ENCODE results near the gene SPAG4. TPM values are rescaled to one million over a fixed set of nuclear protein-coding genes. Genes with fewer than 3 reads are reported as not detected.

The SPAG4 gene
- total RNA-seq, 6 donors from 2014 or later: 2.7 to 48.2 (median 4.8) TPM

GRCh38 chr20:35632539-35633115 is 17.0 kb downstream of the SPAG4 start:
- TF ChIP-seq EP300 (IDR thresholded peaks at IDR 0.05) (no peak), POLR2A (IDR thresholded peaks at IDR 0.05) (no peak), POLR2AphosphoS5 (IDR thresholded peaks at IDR 0.05) (no peak), CTCF (IDR thresholded peaks at IDR 0.05) (no peak)
- Histone ChIP-seq H3K9me3 (no peaks in the 10 kb centered on the region), H3K27ac (no peak overlapping the region), H3K36me3 (peaks cover 17 to 46% (median 33%) of the 10 kb centered on the region in 4 donors), H3K4me3 (no peak overlapping the region), H3K27me3 (no peaks in the 10 kb centered on the region), H3K4me1 (peaks cover 0 to 21% (median 5%) of the 10 kb centered on the region in 4 donors)
- ATAC-seq (ENCODE audit: low FRiP score in 2 of 2) (peak in 1 of 2 donors; percentile 9), DNase-seq (no peak)
- 93 to 94% methylated on average over 8 to 13 of the region's 13 CpGs for WGBS, 2 donors

DNA sequence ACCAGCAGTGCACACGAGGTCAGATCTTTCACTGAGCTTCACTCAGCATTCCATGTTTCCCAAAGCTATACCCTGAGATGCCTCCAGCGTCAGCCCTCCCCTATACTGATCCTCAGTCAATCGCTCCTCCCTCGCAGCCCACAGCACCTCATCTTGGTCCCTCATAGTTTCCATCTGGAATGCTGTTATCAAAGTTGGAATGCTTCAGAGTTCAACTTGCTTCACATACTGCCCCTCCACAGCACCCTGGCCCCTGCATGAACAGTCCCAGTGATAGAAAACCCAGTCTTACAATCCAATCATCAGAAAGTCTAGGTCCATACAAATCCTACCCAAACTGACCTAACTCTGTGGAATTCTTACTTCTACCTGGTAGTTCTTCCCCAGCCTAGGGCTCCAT is 20.0 kb downstream of the SPAG4 start:
- WGBS, 2 donors: 72 to 77% methylated on average over 4 of the region's 4 CpGs
- DNase-seq: no peak
- no peaks in the 10 kb centered on the region for H3K9me3 ChIP-seq
- TF ChIP-seq POLR2A (IDR thresholded peaks at IDR 0.05): no peak
- no peak for TF ChIP-seq CTCF (IDR thresholded peaks at IDR 0.05)
- TF ChIP-seq EP300 (IDR thresholded peaks at IDR 0.05): no peak
- TF ChIP-seq POLR2AphosphoS5 (IDR thresholded peaks at IDR 0.05): no peak
- H3K27me3 ChIP-seq: no peaks in the 10 kb centered on the region
- peaks cover 11 to 19% (median 16%) of the 10 kb centered on the region in 4 donors for H3K36me3 ChIP-seq
- no peak for ATAC-seq (ENCODE audit: low FRiP score in 2 of 2)
- H3K27ac ChIP-seq: no peak overlapping the region
- H3K4me3 ChIP-seq: no peak overlapping the region
- H3K4me1 ChIP-seq: peaks cover 0 to 11% (median 5%) of the 10 kb centered on the region in 4 donors

DNA sequence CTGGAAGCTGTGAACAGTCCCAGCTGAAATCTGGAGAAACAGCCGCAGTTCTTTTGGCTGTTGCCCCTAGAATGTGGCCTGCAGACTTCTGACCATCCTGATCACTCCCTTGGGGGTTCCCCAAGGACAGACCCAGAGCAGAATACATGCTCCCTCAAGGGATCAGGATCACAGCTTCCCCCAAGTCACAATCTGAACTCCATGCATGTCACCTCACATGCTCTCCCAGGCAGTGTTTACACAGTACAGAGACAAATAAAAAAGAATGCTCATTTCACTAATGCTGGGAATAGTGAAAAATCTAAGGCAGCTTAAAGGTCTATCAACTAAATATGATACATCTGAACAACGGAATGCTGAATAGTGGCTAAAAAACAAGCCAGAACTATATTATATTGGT is 20.5 kb downstream of the SPAG4 start:
- Histone ChIP-seq H3K27me3 (no peaks in the 10 kb centered on the region), H3K27ac (no peak overlapping the region), H3K4me1 (peaks cover 0 to 11% (median 5%) of the 10 kb centered on the region in 4 donors), H3K9me3 (no peaks in the 10 kb centered on the region), H3K36me3 (peaks cover 7 to 15% (median 12%) of the 10 kb centered on the region in 4 donors), H3K4me3 (no peak overlapping the region)
- WGBS, 2 donors: 76 to 87% methylated on average over 2 of the region's 2 CpGs
- no peak for ATAC-seq (ENCODE audit: low FRiP score in 2 of 2)
- TF ChIP-seq CTCF (IDR thresholded peaks at IDR 0.05): no peak
- TF ChIP-seq POLR2AphosphoS5 (IDR thresholded peaks at IDR 0.05): no peak
- TF ChIP-seq EP300 (IDR thresholded peaks at IDR 0.05): no peak
- TF ChIP-seq POLR2A (IDR thresholded peaks at IDR 0.05): no peak
- no peak for DNase-seq

DNA sequence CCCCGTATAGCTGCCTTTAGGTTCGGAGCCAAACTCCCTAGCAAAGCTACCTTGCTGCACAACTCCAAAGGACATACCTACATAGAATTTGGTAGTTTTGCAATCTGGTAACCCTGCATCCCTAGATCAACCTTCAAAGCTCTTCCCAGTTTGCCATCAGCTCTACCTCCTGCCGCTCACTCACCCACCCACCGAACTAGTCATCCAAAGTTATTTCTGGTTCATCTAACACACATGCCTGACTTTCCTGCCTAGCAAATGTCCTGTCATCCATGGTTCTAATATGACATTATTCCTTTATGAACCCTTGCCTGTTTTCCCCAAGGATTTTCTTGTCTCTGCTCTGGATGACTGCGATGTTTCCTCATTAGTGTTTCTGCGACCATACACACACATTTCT is 21.6 kb downstream of the SPAG4 start:
- ATAC-seq (ENCODE audit: low FRiP score in 2 of 2): no peak
- TF ChIP-seq EP300 (IDR thresholded peaks at IDR 0.05): no peak
- no peak for TF ChIP-seq POLR2A (IDR thresholded peaks at IDR 0.05)
- TF ChIP-seq CTCF (IDR thresholded peaks at IDR 0.05): no peak
- no peak for TF ChIP-seq POLR2AphosphoS5 (IDR thresholded peaks at IDR 0.05)
- Histone ChIP-seq H3K4me1 (peaks cover 0 to 11% (median 5%) of the 10 kb centered on the region in 4 donors), H3K27me3 (no peaks in the 10 kb centered on the region), H3K36me3 (peaks cover 0 to 3% (median under 1%) of the 10 kb centered on the region in 4 donors), H3K27ac (no peak overlapping the region), H3K9me3 (no peaks in the 10 kb centered on the region), H3K4me3 (no peak overlapping the region)
- no peak for DNase-seq
- 96 to 99% methylated on average over 6 of the region's 6 CpGs for whole genome bisulfite sequencing, 2 donors

DNA sequence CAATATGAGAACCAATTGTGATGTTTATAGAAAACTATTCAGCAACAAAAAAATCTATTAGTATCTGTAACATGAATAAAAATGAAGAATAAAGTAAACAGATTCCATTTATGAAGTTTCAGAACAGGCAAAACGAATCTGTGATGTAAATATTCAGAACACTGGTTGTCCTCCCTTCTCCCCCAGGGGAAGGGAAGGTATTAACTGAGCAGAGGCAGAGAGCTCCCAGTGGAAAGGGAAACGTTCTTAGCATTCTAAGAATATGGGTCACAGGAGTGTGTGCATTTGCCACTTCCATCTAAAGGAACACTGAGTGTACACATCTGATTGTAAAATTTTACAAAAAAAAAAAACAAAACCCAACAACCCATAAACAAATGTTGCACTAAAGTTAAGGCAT is 23.1 kb downstream of the SPAG4 start:
- Histone ChIP-seq H3K27me3 (no peaks in the 10 kb centered on the region), H3K9me3 (no peaks in the 10 kb centered on the region), H3K27ac (no peak overlapping the region), H3K4me1 (peaks cover 0 to 11% (median 5%) of the 10 kb centered on the region in 4 donors), H3K36me3 (no peaks in the 10 kb centered on the region), H3K4me3 (no peak overlapping the region)
- DNase-seq (no peak), ATAC-seq (ENCODE audit: low FRiP score in 2 of 2) (no peak)
- TF ChIP-seq POLR2AphosphoS5 (IDR thresholded peaks at IDR 0.05): no peak
- no peak for TF ChIP-seq POLR2A (IDR thresholded peaks at IDR 0.05)
- TF ChIP-seq CTCF (IDR thresholded peaks at IDR 0.05): no peak
- TF ChIP-seq EP300 (IDR thresholded peaks at IDR 0.05): no peak
- 54 to 55% methylated on average over 2 of the region's 2 CpGs for WGBS, 2 donors
